ENCODE results near the gene UBA7.
"Not testable (repeated sequence)": the region's sequence is repeated elsewhere in the genome, so short reads cannot be mapped to it uniquely, and the experiment has no call there.

The UBA7 gene

GRCh38 chr3:49782277-49782676 lies 31.5 kb downstream of the UBA7 start:
- not testable (repeated sequence) for DNase-seq (ENCODE audit: low read depth in 2 of 2)

DNA sequence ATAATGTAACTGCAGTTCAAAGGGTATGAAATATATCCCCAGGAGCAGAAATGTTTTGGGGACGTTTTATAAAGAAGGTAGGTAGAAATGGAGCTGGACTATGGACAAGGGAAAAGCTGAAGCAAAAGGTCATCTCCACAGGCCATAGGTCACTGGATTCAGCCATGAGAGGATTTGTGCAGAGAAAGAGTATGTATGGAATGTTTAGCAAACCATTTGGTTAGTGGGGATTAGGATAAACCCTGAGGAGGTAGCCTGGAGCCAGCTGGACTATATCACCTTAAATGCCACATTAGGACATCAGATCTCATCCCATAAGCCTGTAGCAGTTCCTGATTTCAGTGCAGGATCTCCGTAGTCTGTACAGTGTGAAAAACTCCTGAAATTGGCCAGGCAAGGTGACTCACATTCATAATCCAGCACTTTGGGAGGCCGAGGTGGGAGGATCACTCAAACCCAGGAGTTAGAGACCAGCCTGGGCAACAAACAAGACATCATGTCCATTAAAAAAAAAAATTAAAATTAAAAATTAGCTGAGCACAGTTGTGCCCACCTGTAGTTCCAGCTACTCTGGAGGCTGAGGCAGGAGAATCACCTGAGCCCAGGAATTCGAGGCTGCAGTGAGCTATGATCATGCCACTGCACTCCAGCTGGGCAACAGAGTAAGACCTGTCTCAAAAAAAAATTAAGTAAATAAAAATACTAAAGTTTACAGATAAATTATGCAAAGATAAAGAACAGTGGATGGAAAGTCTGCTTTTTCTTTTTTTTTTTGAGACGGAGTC lies 32.1 kb downstream of the UBA7 start:
- no peak for DNase-seq (ENCODE audit: low read depth in 2 of 2)

GRCh38 chr3:49780975-49781365 lies 32.8 kb downstream of the UBA7 start:
- not testable (repeated sequence) for DNase-seq (ENCODE audit: low read depth in 2 of 2)

DNA sequence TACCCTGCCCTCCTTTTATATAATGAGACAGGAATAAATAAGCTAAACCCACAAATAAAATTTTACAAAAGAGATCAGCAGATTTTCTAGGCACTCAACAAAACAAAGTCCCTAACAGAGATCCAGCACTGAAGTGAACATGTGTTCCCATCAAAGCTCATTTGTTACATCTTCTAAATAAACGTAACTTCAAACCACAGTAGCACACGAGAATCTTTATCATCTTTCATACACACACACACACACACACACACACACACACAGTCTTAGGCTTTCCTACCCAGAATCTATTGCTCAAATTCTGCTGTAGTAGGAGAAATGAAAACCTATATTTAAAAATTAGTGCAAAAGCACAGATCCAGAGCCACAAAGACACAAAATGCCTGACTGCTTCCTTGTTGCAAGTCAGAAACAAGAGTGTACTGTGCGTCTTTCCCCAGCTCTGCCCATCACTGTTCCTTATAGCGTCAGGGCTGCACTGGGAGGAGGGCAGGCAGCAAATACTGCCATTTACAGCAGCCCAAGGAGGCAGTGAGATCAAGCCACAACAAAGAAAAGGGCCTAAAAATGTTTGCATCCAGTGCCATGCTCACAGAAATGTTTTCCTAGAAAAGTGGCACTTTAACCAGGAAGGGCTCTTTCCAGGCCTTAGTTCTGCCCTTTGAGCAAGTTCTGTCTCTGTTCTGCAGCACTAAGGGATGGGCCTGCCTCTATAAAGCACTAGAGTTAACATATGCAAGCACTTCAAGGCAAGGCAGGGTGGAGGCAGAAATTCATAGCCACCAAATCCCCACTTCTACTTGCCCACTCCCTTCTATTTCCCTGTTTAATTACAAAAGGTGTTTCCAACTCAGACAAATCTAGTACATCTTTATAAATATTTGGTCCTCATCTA lies 33.4 kb downstream of the UBA7 start:
- no peak for DNase-seq (ENCODE audit: low read depth in 2 of 2)

DNA sequence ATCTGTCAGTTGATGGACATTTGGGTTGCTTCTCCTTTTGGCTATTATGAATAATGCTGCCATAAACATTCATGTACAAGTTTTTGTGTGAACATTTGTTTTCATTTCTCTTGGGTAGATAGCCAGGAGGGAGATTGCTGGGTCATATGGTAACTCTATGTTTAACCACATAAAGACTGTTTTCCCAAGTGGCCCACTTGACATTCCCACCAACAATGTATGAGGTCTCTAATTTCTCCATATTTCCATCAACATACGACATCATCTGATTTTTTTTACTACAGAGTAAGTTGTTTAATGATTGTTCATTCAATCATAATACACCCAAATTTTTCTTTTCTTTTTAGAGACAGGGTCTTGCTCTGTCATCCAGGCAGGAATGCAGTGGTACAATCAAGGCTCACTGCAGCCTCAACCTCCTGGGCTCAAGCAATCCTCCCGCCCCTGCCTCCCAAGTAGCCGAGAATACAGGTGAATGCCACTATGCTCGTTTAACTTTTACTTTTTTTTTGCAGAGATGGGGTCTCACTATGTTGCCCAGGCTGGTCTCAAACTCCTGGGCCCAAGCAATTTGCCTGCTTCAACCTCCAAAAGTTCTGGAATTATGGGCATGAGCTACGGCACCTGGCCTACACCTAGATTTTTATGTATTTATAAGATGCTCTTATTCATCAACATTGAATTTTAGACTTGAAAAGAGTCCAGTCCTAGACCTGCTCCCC lies 34.2 kb downstream of the UBA7 start:
- no peak for DNase-seq (ENCODE audit: low read depth in 2 of 2)

- not testable (repeated sequence) for DNase-seq (ENCODE audit: low read depth in 2 of 2)
Observed at GRCh38 chr3:49776101-49776500, 37.7 kb downstream of the UBA7 start.

DNA sequence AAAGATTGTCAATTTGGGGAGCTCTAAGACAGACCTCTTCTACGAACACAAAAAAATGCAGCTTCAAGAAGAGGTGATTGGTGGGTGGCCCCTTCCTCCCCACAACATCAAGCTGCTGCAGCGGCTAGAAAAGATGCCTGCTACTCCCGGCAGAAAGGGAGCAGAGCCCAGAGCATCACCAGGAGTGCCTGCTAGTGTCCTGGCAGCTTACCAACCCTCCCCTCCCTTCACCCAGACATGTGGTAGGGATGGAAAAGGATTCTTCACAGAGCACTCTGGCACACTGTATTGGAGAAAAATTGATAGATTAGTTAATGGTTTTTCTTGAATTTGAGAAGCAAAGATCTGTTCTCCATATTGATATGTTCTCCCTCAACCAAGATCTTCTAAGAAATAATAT lies 38.2 kb downstream of the UBA7 start:
- no peak for DNase-seq (ENCODE audit: low read depth in 2 of 2)

- DNase-seq (ENCODE audit: low read depth in 2 of 2) = no peak
Observed at GRCh38 chr3:49772703-49773102, 41.0 kb downstream of the UBA7 start.

- DNase-seq (ENCODE audit: low read depth in 2 of 2) = no peak
Observed at GRCh38 chr3:49771340-49771938, 42.3 kb downstream of the UBA7 start.

- no peak for DNase-seq (ENCODE audit: low read depth in 2 of 2)
Observed at GRCh38 chr3:49769926-49770325, 43.8 kb downstream of the UBA7 start.

DNA sequence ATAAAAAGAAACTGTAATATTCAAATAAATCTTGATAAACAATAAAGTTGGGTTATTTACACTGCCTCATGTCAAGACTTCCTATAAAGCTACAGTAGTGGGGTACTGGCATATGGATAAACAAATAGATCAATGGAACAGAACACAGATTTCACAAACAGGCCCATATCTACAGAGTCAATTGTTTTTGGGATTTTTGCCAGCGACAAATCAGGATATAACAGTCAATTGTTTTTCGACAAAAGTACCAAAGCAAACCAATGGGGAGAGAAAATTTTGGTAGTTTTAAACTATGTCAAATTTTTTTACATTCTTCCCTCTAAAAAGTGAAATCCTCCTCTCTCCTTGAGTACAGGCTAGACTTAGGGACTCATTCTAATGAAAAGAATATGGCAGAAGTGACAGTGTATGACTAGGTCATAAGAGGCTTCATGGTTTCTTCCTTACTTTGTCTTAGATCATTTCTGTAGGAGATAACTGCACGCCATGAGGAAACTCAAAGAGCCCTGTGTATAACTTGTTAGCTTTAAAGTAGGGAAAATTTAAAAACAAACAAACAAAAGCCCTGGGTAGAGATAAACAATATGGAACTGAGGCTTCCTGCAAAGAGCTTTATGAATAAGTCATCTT lies 44.4 kb downstream of the UBA7 start:
- no peak for DNase-seq (ENCODE audit: low read depth in 2 of 2)

DNA sequence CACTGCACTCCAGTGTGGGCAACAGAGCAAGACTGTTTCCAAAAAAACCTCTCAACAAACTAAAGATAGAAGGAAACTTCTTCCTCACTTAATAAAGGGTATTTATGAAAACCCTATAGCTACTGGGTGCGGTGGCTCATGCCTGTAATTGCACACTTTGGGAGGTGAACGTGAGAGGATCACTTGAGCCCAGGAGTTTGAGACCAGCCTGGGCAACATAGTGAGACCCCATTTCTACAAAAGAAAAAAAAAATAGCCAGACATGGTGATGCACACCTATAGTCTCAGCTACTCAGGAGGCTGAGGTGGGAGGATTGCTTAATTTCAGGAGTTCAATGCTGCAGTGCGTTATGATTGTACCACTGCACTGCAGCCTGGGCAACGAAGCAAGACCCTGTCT lies 49.8 kb downstream of the UBA7 start:
- DNase-seq (ENCODE audit: low read depth in 2 of 2) = no peak

DNA sequence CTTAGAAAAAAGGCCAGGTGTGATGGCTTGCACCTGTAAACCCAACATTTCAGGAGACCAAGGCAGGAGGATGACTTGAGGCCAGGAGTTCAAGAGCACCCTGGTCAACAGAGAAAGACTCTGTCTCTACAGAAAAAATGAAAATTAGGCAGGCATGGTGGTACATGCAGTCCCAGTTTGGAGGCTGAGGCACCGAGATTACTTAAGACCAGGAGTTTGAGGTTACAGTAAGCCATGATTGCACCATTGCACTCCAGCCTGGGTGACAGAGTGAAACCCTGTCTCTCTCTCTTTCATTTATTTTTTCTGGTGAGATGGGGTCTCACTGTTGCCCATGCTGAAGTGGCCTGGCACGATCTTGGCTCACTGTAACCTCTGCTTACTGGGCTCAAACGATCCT lies 52.1 kb downstream of the UBA7 start:
- DNase-seq (ENCODE audit: low read depth in 2 of 2) = no peak

- DNase-seq (ENCODE audit: low read depth in 2 of 2) = no peak
Observed at GRCh38 chr3:49759226-49759625, 54.5 kb downstream of the UBA7 start.

GRCh38 chr3:49757197-49757596 lies 56.6 kb downstream of the UBA7 start:
- no peak for DNase-seq (ENCODE audit: low read depth in 2 of 2)

DNA sequence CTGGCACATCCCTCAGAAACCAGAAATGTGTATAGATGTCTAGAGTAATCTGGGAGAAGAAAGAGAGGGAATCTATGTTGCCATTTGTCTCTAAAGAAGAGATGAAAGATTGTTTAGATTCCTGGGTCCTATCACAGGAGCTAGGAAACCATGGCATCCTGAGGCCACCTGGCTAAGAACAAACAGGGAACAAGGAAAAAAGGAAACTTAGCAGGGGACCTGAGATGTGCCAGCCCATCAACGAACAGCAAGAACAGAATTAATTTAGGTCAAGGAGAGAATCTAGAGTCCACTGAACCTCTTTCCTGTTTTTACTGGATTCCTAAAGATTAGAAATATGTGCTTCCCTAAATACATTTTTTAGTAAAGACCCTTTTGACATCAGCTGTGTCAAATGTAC lies 57.7 kb downstream of the UBA7 start:
- DNase-seq (ENCODE audit: low read depth in 2 of 2) = no peak

Measured in stimulated activated CD8-positive, alpha-beta memory T cell treated with anti-CD3 and anti-CD28 coated beads, Interleukin-2, amount 100 ng/mL, for 1 hour (primary cell).